Liver (tissue), 9 donors: ENCODE data around the gene SLC25A10. TPM values are rescaled to one million over a fixed set of nuclear protein-coding genes. Genes with fewer than 3 reads are reported as not detected.

ENCODE experiments used
- DNase-seq: peaks from one replicate; pipeline ENCODE4 v3.0.0-alpha.2; 2017; ENCODE audit warnings: low spot score
- H3K27ac ChIP-seq, 2 donors: one replicate each; pipeline ENCODE4 v1.7.0; 2013; ENCODE audit warnings: inconsistent platforms in 2 of 2, low read length in 2 of 2, control low read depth in 1 of 2, low read depth in 1 of 2, mild to moderate bottlenecking in 1 of 2
- H3K27me3 ChIP-seq, 4 donors: one replicate each; pipeline versions ENCODE4 v1.6.1 to v1.7.0; 2013; ENCODE audit warnings: low read length in 3 of 4, inconsistent platforms in 1 of 4, mild to moderate bottlenecking in 1 of 4, moderate library complexity in 1 of 4; ENCODE audit not compliant: control insufficient read depth in 4 of 4, insufficient read depth in 4 of 4
- H3K36me3 ChIP-seq, 4 donors: one replicate each; pipeline versions ENCODE4 v1.6.1 to v1.7.0; 2013; ENCODE audit warnings: low read length in 3 of 4, mild to moderate bottlenecking in 3 of 4, low read depth in 1 of 4, moderate library complexity in 1 of 4; ENCODE audit not compliant: control insufficient read depth in 4 of 4, insufficient read depth in 3 of 4
- H3K4me1 ChIP-seq, 4 donors: one replicate each; pipeline versions ENCODE4 v1.6.1 to v1.7.0; 2013; ENCODE audit warnings: low read length in 3 of 4, mild to moderate bottlenecking in 3 of 4, moderate library complexity in 1 of 4; ENCODE audit not compliant: control insufficient read depth in 4 of 4, insufficient read depth in 4 of 4
- H3K4me3 ChIP-seq, 3 donors: one replicate each; pipeline versions ENCODE4 v1.6.1 to v1.7.0; 2013; ENCODE audit warnings: low read length in 3 of 3, control low read depth in 1 of 3, low read depth in 1 of 3, mild to moderate bottlenecking in 1 of 3
- H3K9ac ChIP-seq, 2 donors: one replicate each; pipeline ENCODE4 v1.7.0; 2013; ENCODE audit warnings: low read length in 2 of 2, mild to moderate bottlenecking in 2 of 2, moderate library complexity in 2 of 2, control low read depth in 1 of 2, low read depth in 1 of 2
- H3K9me3 ChIP-seq, 4 donors: one replicate each; pipeline versions ENCODE4 v1.6.1 to v1.7.0; 2013; ENCODE audit warnings: low read length in 3 of 4; ENCODE audit not compliant: control insufficient read depth in 4 of 4
- EGR1 ChIP-seq, 2 donors: IDR thresholded peaks; 2 replicates each; pipeline ENCODE4 v1.6.1; 2016 to 2018; ENCODE audit warnings: antibody characterized with exemption in 2 of 2, low read depth in 2 of 2
- GABPA ChIP-seq, 2 donors: IDR thresholded peaks in 1 of 2; conservative IDR thresholded peaks in 1 of 2; 2 replicates each; pipeline ENCODE4 v1.6.1; 2016; ENCODE audit warnings: antibody characterized with exemption in 2 of 2, mild to moderate bottlenecking in 1 of 2, moderate library complexity in 1 of 2
- HNF4A ChIP-seq, 2 donors: conservative IDR thresholded peaks; 2 replicates each; pipeline ENCODE4 v1.6.1; 2016; ENCODE audit warnings: antibody characterized with exemption in 2 of 2, mild to moderate bottlenecking in 2 of 2
- HNF4G ChIP-seq: IDR thresholded peaks from 2 replicates; pipeline ENCODE4 v1.6.1; 2016; ENCODE audit warnings: antibody characterized with exemption
- JUND ChIP-seq, 2 donors: IDR thresholded peaks; 2 replicates each; pipeline ENCODE4 v1.6.1; 2016; ENCODE audit warnings: antibody characterized with exemption in 2 of 2
- MAX ChIP-seq: IDR thresholded peaks from 2 replicates; pipeline ENCODE4 v1.6.1; 2016; ENCODE audit warnings: antibody characterized with exemption
- NR2F2 ChIP-seq: IDR thresholded peaks from 2 replicates; pipeline ENCODE4 v1.6.1; 2016; ENCODE audit warnings: antibody characterized with exemption
- SP1 ChIP-seq: IDR thresholded peaks from 2 replicates; pipeline ENCODE4 v1.6.1; 2018; ENCODE audit warnings: antibody characterized with exemption, mild to moderate bottlenecking
- TAF1 ChIP-seq: conservative IDR thresholded peaks from 2 replicates; pipeline ENCODE4 v1.6.1; 2016; ENCODE audit warnings: antibody characterized with exemption, mild to moderate bottlenecking
- YY1 ChIP-seq: IDR thresholded peaks from 2 replicates; pipeline ENCODE4 v1.6.1; 2016; ENCODE audit warnings: antibody characterized with exemption, mild to moderate bottlenecking
- WGBS: extraction: QIAGEN DNeasy Blood & Tissue Kit; methylation state at CpG from one replicate; pipeline ENCODE4 v1.1.7; 2013; 5-methylcytosine and 5-hydroxymethylcytosine counted together
- polyA plus RNA-seq, 2 donors: library from polyadenylated mRNA; stranded (reverse) in 1 of 2; unstranded in 1 of 2; fragments of 200-250 nt in 1 of 2; fragments of >200 nt in 1 of 2; fragmentation: Nextera tagmentation in 1 of 2; extraction: Ambion mirVana in 1 of 2; gene quantifications; one replicate each; pipeline versions ENCODE4 v1.2.1 to v1.2.3, GENCODE V29; 2013 to 2015
- total RNA-seq, 2 donors: library from RNA; depleted of rRNA; stranded (reverse); fragments of >200 nt; gene quantifications; one replicate each; pipeline ENCODE4 v1.2.3, GENCODE V29; 2014
- TF ChIP-seq, protein P1 (sequence below): IDR thresholded peaks from 2 replicates; pipeline ENCODE4 v1.6.1; 2016; ENCODE audit warnings: antibody characterized with exemption, mild to moderate bottlenecking
- TF ChIP-seq, protein P2 (sequence below): IDR thresholded peaks from 2 replicates; pipeline ENCODE4 v1.6.1; 2016; ENCODE audit warnings: antibody characterized with exemption
- donor health status: healthy.
- donor health status: healthy.
- donor health status: healthy.
- donor health status: healthy.
- donor health status: healthy.

SLC25A10 gene
- total and polyA plus RNA-seq, 4 donors: 19.8 to 54.6 (median 44.0) TPM

DNA sequence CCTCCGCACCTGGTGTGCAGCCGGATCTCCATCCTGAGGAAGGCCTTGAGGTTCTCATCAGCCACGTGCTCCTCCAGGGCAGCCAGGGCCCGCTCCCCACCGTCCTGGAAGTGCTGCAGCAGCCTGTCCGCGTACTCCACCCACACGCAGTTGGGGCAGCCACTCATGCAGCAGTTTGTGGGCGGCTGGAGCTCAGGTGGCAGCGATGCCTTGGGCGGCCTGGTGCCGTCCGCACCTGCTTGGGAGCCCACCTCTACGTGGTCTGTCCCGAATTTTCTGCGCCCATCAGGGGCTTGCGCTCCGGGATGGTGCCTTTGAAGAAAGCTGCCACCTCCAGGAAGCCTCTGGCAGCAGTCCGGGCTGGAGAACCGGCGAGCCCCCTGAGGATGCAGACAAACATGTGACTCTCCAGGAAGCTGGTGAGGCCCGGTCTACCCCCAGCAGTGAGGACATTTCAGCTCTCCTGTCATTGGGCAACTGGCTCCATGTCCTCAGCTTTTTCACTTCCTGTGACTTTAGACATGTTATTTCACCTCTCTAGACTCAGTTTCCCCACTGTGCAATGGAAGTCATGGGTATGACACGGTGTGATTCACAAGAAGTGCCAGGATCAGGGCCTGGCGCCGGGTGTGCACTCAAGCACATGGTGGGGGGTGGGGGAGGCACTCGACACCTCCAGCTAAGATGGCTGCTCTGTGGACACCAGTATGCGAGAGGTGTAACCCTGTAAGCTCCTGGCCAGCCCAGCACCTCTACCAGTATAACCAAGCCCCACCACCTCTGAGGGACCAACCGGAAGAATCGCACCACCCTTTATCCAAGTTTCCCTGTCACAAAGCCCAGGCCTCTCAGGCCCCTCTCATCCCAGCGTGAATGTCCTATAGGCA lies 46.6 kb upstream of the SLC25A10 start:
- DNase-seq: no peak
- Histone ChIP-seq H3K9ac (peak overlapping the region; percentile 2 to 95), H3K27ac (peak overlapping the region in 1 of 2 donors; percentile 81), H3K4me3 (peak overlapping the region; percentile 85 to 91 (median 89)), H3K27me3 (no peaks in the 10 kb centered on the region), H3K9me3 (no peaks in the 10 kb centered on the region), H3K36me3 (peaks cover 0 to 10% (median 5%) of the 10 kb centered on the region in 4 donors), H3K4me1 (peaks cover 11 to 25% (median 18%) of the 10 kb centered on the region in 4 donors)
- 68% methylated on average over 30 of the region's 30 CpGs for WGBS
- no peak for TF ChIP-seq JUND (IDR thresholded peaks at IDR 0.05)
- peak; percentile 38 for TF ChIP-seq YY1

DNA sequence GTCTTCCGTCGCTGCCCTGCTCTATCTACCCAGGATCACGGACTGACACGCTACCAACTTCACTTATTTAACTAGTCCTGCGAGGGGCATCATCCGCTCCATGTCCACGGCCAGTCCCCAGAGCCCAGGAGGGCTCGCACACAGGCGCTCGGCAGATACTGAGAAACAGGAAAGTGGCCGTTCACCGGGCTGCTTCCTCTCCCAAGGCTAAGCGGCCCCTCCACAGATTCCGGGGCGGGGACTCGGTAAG lies 46.1 kb upstream of the SLC25A10 start:
- WGBS: under 1% methylated on average over 16 of the region's 16 CpGs
- Histone ChIP-seq H3K27me3 (no peaks in the 10 kb centered on the region), H3K9ac (peak overlapping the region; percentile 2 to 95), H3K36me3 (peaks cover 0 to 13% (median 6%) of the 10 kb centered on the region in 4 donors), H3K4me1 (peaks cover 11 to 25% (median 18%) of the 10 kb centered on the region in 4 donors), H3K27ac (peak overlapping the region; percentile 49 to 81), H3K4me3 (peak overlapping the region; percentile 85 to 91 (median 89)), H3K9me3 (no peaks in the 10 kb centered on the region)
- TF ChIP-seq, protein P1, sequence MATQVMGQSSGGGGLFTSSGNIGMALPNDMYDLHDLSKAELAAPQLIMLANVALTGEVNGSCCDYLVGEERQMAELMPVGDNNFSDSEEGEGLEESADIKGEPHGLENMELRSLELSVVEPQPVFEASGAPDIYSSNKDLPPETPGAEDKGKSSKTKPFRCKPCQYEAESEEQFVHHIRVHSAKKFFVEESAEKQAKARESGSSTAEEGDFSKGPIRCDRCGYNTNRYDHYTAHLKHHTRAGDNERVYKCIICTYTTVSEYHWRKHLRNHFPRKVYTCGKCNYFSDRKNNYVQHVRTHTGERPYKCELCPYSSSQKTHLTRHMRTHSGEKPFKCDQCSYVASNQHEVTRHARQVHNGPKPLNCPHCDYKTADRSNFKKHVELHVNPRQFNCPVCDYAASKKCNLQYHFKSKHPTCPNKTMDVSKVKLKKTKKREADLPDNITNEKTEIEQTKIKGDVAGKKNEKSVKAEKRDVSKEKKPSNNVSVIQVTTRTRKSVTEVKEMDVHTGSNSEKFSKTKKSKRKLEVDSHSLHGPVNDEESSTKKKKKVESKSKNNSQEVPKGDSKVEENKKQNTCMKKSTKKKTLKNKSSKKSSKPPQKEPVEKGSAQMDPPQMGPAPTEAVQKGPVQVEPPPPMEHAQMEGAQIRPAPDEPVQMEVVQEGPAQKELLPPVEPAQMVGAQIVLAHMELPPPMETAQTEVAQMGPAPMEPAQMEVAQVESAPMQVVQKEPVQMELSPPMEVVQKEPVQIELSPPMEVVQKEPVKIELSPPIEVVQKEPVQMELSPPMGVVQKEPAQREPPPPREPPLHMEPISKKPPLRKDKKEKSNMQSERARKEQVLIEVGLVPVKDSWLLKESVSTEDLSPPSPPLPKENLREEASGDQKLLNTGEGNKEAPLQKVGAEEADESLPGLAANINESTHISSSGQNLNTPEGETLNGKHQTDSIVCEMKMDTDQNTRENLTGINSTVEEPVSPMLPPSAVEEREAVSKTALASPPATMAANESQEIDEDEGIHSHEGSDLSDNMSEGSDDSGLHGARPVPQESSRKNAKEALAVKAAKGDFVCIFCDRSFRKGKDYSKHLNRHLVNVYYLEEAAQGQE: no peak
- TF ChIP-seq HNF4A (conservative IDR thresholded peaks at IDR 0.05) (no peak), NR2F2 (no peak), TAF1 (no peak), MAX (no peak), SP1 (no peak)
- no peak for DNase-seq

DNA sequence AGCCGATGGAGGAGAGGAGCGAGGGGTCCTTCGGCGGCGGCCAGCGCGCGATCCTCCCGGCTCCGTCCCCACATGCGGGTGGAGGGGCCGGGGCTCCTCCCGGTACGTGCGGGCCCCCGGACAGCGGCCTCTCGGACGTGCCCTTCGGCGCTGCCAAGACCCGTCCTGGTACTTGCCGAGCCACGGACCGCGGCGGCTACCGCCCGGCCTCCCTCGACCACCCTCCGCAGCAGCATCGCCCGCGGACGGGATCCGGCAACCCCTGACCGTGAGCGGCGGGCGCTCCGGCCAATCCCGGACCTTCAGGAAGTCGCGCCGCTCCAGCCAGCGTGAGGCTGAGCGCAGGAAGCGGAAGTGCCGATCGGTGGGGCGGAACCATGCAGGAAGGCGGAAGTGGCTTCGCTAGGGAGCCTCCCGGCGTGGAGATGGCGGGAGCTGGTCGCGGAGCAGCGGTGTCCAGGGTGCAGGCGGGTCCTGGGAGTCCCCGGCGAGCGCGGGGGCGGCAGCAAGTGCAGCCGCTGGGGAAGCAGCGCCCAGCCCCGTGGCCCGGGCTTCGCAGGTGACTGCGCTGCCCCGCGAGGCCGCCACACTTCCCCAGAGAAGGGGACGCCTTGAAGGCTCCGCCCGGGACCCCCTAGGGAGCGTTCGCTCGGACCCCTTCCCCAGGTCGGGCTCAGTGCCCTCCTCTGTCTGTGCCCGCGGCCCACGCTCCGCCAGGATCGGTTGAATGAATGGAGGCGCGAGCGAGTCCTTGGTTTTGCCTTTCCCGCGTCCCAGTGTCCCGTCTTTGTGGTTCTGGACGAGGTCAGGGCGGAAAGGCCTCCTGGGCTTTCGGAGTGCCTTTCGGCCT lies 45.5 kb upstream of the SLC25A10 start, which contains the start of the genes CCDC137 and OXLD1:
CCDC137 (plus strand) TSS at position 396 of the 850 bp plus-strand sequence; CDS start at position 426, 30 bp downstream.
OXLD1 (minus strand) TSS at position 264 of the 850 bp plus-strand sequence; CDS start at position 236, 28 bp downstream.
- peak; percentile 95 for DNase-seq
- under 1% methylated on average over 96 of the region's 96 CpGs for WGBS
- Histone ChIP-seq H3K4me1 (peaks cover 11 to 25% (median 18%) of the 10 kb centered on the region in 4 donors), H3K9me3 (no peaks in the 10 kb centered on the region), H3K27ac (peak within 1 kb of the TSS; percentile 49 to 81), H3K36me3 (peaks cover 0 to 18% (median 7%) of the 10 kb centered on the region in 4 donors), H3K27me3 (no peaks in the 10 kb centered on the region), H3K4me3 (peak within 1 kb of the TSS; percentile 85 to 91 (median 89)), H3K9ac (peak within 1 kb of the TSS; percentile 26 to 95)
- TF ChIP-seq YY1 (peak; percentile 42), EGR1 (IDR thresholded peaks at IDR 0.05; ENCODE audit: low read depth in 2 of 2) (peak in 1 of 2 donors; percentile 30), SP1 (peak; percentile 73), HNF4G (no peak), GABPA (IDR thresholded peaks at IDR 0.05 in 1 of 2, conservative IDR thresholded peaks at IDR 0.05 in 1 of 2) (peak; percentile 90 to 97), MAX (no peak)
- TF ChIP-seq, protein P2, sequence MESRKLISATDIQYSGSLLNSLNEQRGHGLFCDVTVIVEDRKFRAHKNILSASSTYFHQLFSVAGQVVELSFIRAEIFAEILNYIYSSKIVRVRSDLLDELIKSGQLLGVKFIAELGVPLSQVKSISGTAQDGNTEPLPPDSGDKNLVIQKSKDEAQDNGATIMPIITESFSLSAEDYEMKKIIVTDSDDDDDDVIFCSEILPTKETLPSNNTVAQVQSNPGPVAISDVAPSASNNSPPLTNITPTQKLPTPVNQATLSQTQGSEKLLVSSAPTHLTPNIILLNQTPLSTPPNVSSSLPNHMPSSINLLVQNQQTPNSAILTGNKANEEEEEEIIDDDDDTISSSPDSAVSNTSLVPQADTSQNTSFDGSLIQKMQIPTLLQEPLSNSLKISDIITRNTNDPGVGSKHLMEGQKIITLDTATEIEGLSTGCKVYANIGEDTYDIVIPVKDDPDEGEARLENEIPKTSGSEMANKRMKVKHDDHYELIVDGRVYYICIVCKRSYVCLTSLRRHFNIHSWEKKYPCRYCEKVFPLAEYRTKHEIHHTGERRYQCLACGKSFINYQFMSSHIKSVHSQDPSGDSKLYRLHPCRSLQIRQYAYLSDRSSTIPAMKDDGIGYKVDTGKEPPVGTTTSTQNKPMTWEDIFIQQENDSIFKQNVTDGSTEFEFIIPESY: no peak
